Glomerular visceral epithelial cell (primary cell): ENCODE measurements around the gene LCT.
"Not testable (repeated sequence)": the region's sequence is repeated elsewhere in the genome, so short reads cannot be mapped to it uniquely, and the experiment has no call there.

Source experiments
- DNase-seq: peaks from one replicate; pipeline ENCODE4 v3.0.0-alpha.2; 2016; ENCODE audit errors: extremely low spot score

LCT gene

DNA sequence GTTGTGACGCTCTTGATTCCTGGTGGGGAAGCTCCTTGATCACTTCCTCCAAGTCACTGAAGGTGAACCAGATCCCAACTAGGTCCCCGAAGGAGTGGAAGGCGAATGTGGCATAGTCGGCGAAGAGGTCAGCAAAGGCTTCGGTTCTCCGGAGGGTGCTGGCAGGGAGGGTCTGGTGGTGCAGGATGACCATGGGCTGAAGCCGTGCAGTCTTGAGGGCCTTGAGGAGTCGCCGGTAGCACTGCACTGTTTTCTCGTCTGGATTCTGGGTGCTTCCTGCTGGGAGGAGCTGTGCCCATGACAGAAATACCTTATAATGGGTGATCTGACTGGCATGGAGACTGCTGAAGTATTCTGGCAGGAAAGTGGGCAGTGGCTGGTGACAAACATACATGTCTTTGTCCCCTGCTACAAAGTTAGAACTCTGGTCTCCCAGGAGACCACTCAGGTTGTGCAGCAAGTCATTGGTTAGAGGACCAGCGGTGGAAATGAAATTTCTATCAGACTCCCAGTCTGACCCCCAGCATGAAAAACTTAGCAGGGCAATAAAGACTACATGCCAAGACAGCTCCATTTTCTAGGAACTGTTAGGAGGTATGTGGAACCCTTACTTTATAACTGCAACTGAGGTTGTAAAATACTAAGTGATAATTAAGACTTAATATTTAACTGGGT, at the start of gene LCT:
Gene LCT (minus strand): TSS at position 589 of the 675 bp plus-strand sequence. CDS start 15 bp downstream, at position 574.
- no peak for DNase-seq

GRCh38 chr2:135885709-135886108, 48.7 kb upstream of the LCT start:
- DNase-seq = no peak

- no peak for DNase-seq
Observed at GRCh38 chr2:135882415-135882814, 45.4 kb upstream of the LCT start.

DNA sequence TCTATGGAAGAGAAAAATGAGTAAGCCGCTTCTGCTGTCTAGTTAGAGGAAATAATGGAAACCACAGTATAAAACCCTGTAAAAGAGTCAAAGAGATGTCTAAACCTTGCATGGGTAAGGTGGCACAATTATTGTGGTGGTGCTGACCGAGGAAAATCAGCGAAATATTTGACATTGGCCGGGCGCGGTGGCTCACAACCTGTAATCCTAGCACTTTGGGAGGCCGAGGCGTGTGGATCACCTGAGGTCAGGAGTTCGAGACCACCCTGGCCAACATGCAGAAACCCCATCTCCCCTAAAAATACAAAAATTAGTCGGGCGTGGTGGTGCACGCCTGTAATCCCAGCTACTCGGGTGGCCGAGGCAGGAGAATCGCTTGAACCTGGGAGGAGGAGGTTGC, 39.8 kb upstream of the LCT start:
- not testable (repeated sequence) for DNase-seq

GRCh38 chr2:135876066-135876711, 39.2 kb upstream of the LCT start, which contains the start of gene MCM6:
TSS of gene MCM6 (minus strand) at chr2:135876443. CDS start at chr2:135876365, 78 bp downstream.
- DNase-seq = peak; percentile 100

- peak; percentile 64 for DNase-seq
Observed at GRCh38 chr2:135875491-135876065, 38.6 kb upstream of the LCT start.

DNA sequence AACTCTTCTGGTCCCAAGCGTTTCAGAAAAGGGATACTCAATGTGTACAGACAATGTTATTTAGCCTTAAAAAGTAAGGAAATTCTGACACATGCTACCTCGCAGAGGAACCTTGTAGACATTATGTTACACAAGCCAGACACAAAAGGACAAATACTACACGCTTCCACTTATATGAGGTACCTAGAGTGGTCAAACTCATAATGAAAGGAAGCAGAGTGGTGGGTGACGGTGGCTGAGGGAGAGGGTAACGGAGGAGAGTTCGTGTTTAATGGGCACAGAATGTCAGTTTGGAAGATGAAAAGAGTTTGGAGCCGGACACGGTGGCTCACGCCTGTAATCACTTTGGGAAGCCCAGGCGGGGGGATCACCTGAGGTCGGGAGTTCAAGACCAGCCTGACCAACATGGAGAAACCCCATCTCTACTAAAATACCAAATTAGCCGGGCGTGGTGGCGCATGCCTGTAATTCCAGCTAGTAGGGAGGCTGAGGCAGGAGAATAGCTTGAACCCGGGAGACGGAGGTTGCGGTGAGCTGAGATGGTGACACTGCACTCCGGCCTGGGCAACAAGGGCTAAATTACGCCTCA, 37.9 kb upstream of the LCT start:
- DNase-seq = no peak

DNA sequence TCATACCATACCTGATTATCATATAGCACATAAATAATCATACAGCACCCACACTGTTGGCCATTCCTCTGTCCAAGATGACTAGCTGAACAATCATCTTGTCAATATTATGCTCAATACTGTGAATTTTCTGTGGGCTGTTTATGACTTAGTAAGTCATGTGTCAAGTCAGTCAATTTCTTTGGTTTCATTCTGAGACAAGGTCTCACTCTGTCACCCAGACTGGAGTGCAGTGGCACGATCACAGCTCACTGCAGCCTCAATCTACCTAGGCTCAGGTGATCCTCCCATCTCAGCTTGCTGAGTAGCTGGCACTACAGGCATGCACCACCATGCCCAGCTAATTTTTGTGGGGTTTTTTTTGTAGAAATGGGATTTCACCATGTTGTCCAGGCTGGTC, 33.6 kb upstream of the LCT start:
- no peak for DNase-seq

DNA sequence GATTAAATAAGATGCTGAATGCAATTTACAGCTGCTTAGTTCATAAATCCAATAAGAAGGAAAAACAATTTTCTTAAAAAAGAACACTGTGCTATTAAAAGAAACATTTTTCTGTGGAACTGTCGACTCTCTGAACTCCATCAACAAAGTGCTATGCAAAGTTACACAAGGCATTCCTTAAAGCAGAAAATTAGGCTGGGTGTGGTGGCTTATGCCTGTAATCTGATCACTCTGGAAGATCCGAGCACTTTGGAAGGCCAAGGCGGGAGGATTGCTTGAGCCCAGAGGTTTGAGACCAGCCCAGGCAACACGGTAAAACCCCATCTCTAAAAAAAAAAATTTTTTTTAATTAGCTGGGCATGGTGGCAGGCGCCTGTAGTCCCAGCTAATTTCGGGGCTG, 26.2 kb upstream of the LCT start:
- no peak for DNase-seq

GRCh38 chr2:135862718-135863117, 25.7 kb upstream of the LCT start:
- no peak for DNase-seq

- no peak for DNase-seq
Observed at GRCh38 chr2:135853401-135853800, 16.4 kb upstream of the LCT start.

GRCh38 chr2:135851858-135852257, 14.9 kb upstream of the LCT start:
- DNase-seq = no peak

DNA sequence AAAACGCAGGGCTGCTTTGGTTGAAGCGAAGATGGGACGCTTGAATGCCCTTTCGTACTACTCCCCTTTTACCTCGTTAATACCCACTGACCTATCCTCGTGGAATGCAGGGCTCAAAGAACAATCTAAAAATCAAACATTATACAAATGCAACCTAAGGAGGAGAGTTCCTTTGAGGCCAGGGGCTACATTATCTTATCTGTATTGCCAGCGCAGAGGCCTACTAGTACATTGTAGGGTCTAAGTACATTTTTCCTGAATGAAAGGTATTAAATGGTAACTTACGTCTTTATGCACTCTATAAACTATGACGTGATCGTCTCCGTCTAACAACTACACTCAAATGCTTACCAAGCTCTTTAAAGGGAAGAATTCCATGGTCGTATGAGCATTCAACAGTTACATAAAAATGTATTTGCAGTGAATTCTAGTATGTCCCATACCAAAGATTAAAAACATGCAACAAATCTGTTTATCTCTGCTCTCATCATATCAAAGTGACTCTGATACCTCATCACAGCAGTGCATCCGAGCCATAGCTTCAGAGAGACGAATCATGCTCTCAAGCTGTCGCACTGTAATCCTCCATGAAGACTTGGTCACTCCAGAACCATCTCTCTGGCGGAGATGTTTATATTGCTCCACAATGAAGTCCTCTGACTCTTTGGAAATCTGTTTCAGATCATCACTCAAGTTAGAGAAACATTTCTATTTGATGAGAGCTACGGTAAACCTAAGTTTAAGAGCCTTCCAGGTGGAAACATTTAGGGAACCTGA, 14.1 kb upstream of the LCT start:
- DNase-seq = no peak

DNA sequence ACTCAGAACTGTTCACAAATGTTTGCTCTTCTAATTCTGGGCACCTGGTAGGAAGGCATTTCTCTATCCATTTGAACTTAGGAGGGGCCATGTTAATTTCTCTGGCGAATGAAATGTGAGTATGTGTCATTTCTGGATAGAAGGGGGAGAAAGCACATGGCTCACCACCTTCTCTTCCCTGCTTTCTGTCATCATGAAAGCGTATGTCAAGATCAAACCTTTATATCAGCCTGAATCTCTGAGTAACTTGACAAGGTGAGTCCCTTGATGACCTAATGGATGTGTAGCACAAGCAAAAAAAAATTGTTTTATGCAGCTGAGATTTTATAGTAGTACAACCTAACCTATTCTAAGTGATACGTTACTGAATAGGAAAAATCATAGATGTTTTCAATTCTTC, 12.1 kb upstream of the LCT start:
- no peak for DNase-seq

DNA sequence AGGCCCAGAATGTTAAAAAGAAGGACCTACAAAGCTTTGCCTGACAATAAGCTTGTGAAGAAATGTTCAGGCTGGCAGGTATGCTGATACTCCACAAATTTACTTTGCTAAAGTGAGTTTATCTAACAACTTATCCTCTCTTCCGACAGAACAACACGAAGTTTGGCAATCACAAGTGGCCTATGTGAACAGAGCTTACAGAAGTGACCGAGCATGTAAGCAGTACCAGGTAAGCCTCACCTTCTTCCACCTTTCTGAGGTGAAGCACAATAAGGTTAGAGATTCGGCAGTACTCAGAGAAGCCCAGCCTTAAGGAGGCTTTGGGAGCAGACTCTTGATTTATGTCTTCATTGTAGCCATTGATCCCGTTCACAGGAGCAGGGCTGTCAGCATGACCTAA, 9.0 kb upstream of the LCT start:
- no peak for DNase-seq

DNA sequence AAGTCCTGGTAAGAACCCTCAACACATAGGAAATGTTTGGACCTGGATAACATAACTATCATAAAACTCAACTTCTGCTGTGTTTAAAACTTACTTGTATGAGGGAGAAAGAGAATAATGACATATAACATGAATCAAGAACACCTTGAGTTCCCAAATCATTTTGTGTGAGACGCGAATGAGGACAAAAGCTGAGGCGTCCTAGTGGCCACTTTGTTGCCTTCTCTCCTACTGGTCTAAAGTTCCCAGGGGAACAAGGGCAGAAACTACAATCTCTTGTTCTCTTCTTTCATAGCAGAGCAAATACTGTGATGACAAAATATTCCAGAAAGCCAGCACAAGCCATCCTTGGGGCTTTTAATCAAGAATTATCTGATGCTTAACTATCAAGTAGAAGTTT, 8.3 kb upstream of the LCT start:
- DNase-seq = no peak

- DNase-seq = no peak
Observed at GRCh38 chr2:135844301-135844895, 7.4 kb upstream of the LCT start.

GRCh38 chr2:135843671-135844070, 6.7 kb upstream of the LCT start:
- DNase-seq = peak; percentile 63

- DNase-seq = no peak
Observed at GRCh38 chr2:135840601-135841000, 3.6 kb upstream of the LCT start.

DNA sequence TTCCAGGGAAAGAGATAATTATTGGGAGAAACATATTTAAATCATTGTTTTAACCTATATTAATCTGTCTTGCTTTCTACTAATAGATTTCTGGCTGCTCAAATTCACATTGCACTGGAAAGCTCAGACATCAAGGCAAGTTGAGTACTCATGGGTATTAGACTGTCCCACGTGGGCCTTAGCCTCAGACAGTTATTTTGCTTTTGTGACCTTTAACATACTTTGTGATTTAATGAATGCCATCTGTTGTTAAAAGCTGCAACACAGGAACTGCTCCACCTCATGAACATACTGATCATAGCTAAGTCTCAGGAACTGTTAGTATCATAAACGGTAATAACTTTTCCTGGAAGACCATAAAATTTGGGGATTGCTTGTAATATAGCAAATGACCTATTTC, 2.7 kb upstream of the LCT start:
- DNase-seq = no peak

DNA sequence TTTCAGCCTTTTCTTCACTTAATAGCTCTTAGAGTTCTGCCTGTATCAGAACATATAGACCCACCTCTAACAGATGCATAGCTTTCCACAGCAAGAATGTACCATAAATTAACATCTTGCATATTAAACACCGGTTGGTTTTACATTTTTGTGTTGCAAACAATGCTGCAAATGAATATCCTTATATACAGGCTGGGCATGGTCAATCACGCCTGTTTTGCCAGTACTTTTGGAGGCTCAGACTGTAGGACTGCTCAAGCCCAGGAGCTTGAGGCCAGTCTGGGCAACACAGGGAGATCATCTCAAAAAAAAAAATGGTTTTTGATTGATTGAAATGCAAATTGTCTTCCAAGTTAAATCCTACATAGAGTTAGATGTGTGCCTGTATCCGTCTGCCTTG, 1.5 kb upstream of the LCT start:
- DNase-seq = no peak

GRCh38 chr2:135832891-135833290, 4.1 kb downstream of the LCT start:
- DNase-seq = no peak
